MCF 10A (cell line): ENCODE results near the gene TMEM87A. TPM values are rescaled to one million over a fixed set of nuclear protein-coding genes. Genes with fewer than 3 reads are reported as not detected.

ENCODE experiments used
- BruUV-seq: library from RNA; stranded (reverse); fragments of 400-500 nt; replicated peaks from 2 replicates; lab custom pipeline; 2021; lab: Mats Ljungman, UMichigan
- CTCF ChIA-PET: fragments of 300-600 bp; sonication (Branson Sonifier 250); formaldehyde crosslinking; extraction: SDS; loops from one replicate; lab custom pipeline; 2021; ENCODE audit warnings: antibody characterized with exemption, inconsistent platforms; lab: Yijun Ruan, JAX
- POLR2A ChIA-PET: fragments of 300-600, 350-650 bp; sonication (Branson Sonifier 250); formaldehyde crosslinking; extraction: SDS; loops from one replicate; lab custom pipeline; 2020; ENCODE audit warnings: antibody characterized with exemption, inconsistent platforms; lab: Yijun Ruan, JAX
- DNase-seq: peaks from one replicate; pipeline ENCODE4 v3.0.0-alpha.2; 2018; ENCODE audit not compliant: unreplicated experiment
- H3K27ac Mint-ChIP-seq: one replicate; pipeline ENCODE4 v1.8.0; 2022; ENCODE audit warnings: mild to moderate bottlenecking, low read depth, mixed read lengths; ENCODE audit not compliant: unreplicated experiment
- H3K27me3 Mint-ChIP-seq: one replicate; pipeline ENCODE4 v1.8.0; 2022; ENCODE audit warnings: mixed read lengths; ENCODE audit not compliant: insufficient read depth, unreplicated experiment
- H3K36me3 Mint-ChIP-seq: one replicate; pipeline ENCODE4 v1.8.0; 2022; ENCODE audit warnings: mild to moderate bottlenecking, moderate library complexity, mixed read lengths; ENCODE audit not compliant: insufficient read depth, unreplicated experiment
- H3K4me1 Mint-ChIP-seq: one replicate; pipeline ENCODE4 v1.8.0; 2022; ENCODE audit warnings: mixed read lengths; ENCODE audit not compliant: insufficient read depth, unreplicated experiment
- H3K4me3 Mint-ChIP-seq: one replicate; pipeline ENCODE4 v1.8.0; 2022; ENCODE audit warnings: mild to moderate bottlenecking, moderate library complexity, mixed read lengths; ENCODE audit not compliant: unreplicated experiment
- H3K9me3 Mint-ChIP-seq: one replicate; pipeline ENCODE4 v1.8.0; 2022; ENCODE audit warnings: mixed read lengths; ENCODE audit not compliant: unreplicated experiment
- CTCF ChIP-seq: fragments of 200-600 bp; IDR thresholded peaks from one replicate; pipeline ENCODE4 v1.8.0; 2022; ENCODE audit warnings: antibody characterized with exemption, mild to moderate bottlenecking; ENCODE audit not compliant: unreplicated experiment
- intact Hi-C: fragments of 100-400 bp; cut with micrococcal nuclease; formaldehyde crosslinking; loops from 2 replicates; pipeline ENCODE4 v1.14.1; 2022
- total RNA-seq: library from RNA; stranded (reverse); gene quantifications from 2 replicates; pipeline ENCODE4 v1.2.3, GENCODE V29; 2022

The TMEM87A gene
- total RNA-seq, 1 experiment from 2014 or later: 51.3 TPM

GRCh38 chr15:42217568-42217967 is 55.7 kb downstream of the TMEM87A start:
- ChIA-PET CTCF (no interaction called here), POLR2A (interaction anchor here (1.0 to 1.2 kb wide), 2 partner anchors 9 to 61 kb away, joined by 3 to 5 read pairs; partner anchors contain the start of genes PLA2G4F and VPS39)
- TF ChIP-seq CTCF: no peak
- no TSS peak for BruUV-seq
- intact Hi-C loops: no loop called here
- H3K36me3 Mint-ChIP-seq: peaks cover 83% of the 10 kb centered on the region
- no peak for DNase-seq
- no peaks in the 10 kb centered on the region for H3K9me3 Mint-ChIP-seq
- H3K4me3 Mint-ChIP-seq: no peak overlapping the region
- H3K27ac Mint-ChIP-seq: no peak overlapping the region
- no peaks in the 10 kb centered on the region for H3K27me3 Mint-ChIP-seq
- H3K4me1 Mint-ChIP-seq: no peaks in the 10 kb centered on the region

- H3K9me3 Mint-ChIP-seq: no peaks in the 10 kb centered on the region
- peak; percentile 4 for DNase-seq
- no peak overlapping the region for H3K27ac Mint-ChIP-seq
- intact Hi-C loops: no loop called here
- H3K4me1 Mint-ChIP-seq: no peaks in the 10 kb centered on the region
- BruUV-seq: no TSS peak
- POLR2A ChIA-PET: interaction anchor here (0.5 to 0.6 kb wide), 2 partner anchors 8 to 501 kb away, joined by 3 to 4 read pairs; partner anchors contain the start of gene VPS39
- no peak for TF ChIP-seq CTCF
- no peaks in the 10 kb centered on the region for H3K27me3 Mint-ChIP-seq
- H3K4me3 Mint-ChIP-seq: no peak overlapping the region
- CTCF ChIA-PET: no interaction called here
- peaks cover 79% of the 10 kb centered on the region for H3K36me3 Mint-ChIP-seq
Measured at GRCh38 chr15:42215913-42216829, 57.1 kb downstream of the TMEM87A start.

GRCh38 chr15:42214600-42214999 is 58.6 kb downstream of the TMEM87A start:
- H3K27me3 Mint-ChIP-seq: no peaks in the 10 kb centered on the region
- no TSS peak for BruUV-seq
- DNase-seq: no peak
- H3K4me3 Mint-ChIP-seq: no peak overlapping the region
- no peak for TF ChIP-seq CTCF
- H3K9me3 Mint-ChIP-seq: no peaks in the 10 kb centered on the region
- H3K4me1 Mint-ChIP-seq: no peaks in the 10 kb centered on the region
- ChIA-PET POLR2A (no interaction called here), CTCF (no interaction called here)
- no peak overlapping the region for H3K27ac Mint-ChIP-seq
- H3K36me3 Mint-ChIP-seq: peaks cover 79% of the 10 kb centered on the region
- intact Hi-C loops: no loop called here

GRCh38 chr15:42213511-42213910 is 59.7 kb downstream of the TMEM87A start:
- ChIA-PET POLR2A (no interaction called here), CTCF (interaction anchor here (0.7 kb wide), 1 partner anchor 1917 kb away, joined by 3 read pairs; no protein-coding TSS in a partner anchor)
- Mint-ChIP-seq H3K9me3 (no peaks in the 10 kb centered on the region), H3K27ac (no peak overlapping the region), H3K27me3 (no peaks in the 10 kb centered on the region), H3K4me1 (peaks cover under 1% of the 10 kb centered on the region), H3K4me3 (no peak overlapping the region), H3K36me3 (peaks cover 69% of the 10 kb centered on the region)
- intact Hi-C loops: no loop called here
- no peak for DNase-seq
- no TSS peak for BruUV-seq
- no peak for TF ChIP-seq CTCF
